A549 treated with CpdA at 1 μM for 4 hours (cell line): Measurements from ENCODE around the gene GALNT5. TPM values are rescaled to one million over a fixed set of nuclear protein-coding genes. Genes with fewer than 3 reads are reported as not detected.

Experiments used
- total RNA-seq: library from RNA; stranded (reverse); fragments of 200-300 nt; extraction: Qiagen RNA extraction; gene quantifications from 5 replicates; pipeline ENCODE4 v1.2.3, GENCODE V29; 2022; ENCODE audit warnings: low read depth

The GALNT5 gene, protein sequence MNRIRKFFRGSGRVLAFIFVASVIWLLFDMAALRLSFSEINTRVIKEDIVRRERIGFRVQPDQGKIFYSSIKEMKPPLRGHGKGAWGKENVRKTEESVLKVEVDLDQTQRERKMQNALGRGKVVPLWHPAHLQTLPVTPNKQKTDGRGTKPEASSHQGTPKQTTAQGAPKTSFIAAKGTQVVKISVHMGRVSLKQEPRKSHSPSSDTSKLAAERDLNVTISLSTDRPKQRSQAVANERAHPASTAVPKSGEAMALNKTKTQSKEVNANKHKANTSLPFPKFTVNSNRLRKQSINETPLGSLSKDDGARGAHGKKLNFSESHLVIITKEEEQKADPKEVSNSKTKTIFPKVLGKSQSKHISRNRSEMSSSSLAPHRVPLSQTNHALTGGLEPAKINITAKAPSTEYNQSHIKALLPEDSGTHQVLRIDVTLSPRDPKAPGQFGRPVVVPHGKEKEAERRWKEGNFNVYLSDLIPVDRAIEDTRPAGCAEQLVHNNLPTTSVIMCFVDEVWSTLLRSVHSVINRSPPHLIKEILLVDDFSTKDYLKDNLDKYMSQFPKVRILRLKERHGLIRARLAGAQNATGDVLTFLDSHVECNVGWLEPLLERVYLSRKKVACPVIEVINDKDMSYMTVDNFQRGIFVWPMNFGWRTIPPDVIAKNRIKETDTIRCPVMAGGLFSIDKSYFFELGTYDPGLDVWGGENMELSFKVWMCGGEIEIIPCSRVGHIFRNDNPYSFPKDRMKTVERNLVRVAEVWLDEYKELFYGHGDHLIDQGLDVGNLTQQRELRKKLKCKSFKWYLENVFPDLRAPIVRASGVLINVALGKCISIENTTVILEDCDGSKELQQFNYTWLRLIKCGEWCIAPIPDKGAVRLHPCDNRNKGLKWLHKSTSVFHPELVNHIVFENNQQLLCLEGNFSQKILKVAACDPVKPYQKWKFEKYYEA
- 2.8 to 3.1 TPM (median 2.8 TPM) in 5 replicates for total RNA-seq

DNA sequence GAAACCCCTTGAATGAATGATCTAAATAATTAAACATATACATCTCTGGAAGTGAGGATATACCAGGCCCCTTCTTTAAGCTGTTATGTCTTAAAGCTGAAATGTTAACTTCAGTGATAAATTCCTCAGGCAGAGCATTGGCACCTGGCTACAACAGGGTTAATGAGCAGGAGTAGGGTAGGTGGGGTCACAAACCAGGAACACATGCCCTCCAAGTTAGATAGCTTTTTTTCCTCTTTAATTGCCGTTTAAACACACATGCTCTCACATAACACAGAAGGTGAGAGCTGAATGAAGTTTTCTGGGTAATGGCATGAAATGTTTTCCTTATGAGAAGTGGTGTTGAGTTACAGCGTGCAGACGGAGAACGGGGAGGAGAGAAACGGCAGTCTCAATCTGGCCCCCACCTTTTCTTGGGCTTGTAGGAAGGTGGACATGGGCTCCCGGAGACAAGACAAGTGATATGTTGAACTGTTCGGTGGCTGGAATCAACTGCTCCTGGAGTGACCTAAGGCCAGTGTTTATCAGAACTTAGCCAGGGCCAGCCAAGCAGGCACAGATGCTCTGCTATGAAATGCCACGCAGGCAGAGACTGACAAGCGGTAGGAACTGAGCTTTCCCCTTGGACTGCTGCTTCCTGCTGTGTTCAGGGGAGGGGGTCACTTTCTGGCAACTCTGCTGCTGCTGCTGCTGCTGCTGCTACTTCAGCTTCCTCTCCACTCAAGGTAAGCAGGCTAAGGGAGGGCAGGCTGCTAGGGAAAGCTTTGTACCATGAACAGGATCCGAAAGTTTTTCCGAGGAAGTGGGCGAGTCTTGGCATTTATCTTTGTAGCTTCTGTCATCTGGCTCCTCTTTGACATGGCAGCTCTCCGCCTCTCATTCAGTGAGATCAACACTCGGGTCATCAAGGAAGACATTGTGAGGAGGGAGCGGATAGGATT is at the start of gene GALNT5:
Gene GALNT5, plus strand, starts transcription at position 394 of the 941 bp plus-strand sequence. Its CDS starts 378 bp downstream, at position 772.

DNA sequence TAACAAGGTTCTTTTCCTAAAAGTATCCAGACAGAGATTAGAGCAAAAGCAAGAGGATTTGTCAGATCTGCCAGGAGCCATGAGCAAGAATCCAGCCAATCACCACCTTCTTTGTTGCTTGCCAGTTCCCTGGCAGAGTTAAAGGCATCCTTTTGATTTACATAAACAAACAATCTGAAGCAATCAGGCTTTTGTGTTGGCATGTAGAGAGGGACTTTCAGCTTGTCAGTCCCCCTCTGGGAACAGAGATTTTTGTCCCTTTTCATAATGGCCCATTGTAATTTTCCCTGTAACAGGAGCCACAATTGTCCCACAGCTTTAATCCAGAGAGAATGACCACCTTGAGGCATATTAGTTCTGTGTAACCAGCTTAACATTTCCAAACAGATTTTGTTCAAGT is 68.3 kb downstream of the GALNT5 start, which contains the start of gene ERMN:
Gene ERMN, minus strand, starts transcription at position 39 of the 400 bp plus-strand sequence. CDS start 182 bp downstream, outside the sequence.

Other genes with a start within 250 kb of the GALNT5 start
- gene ERMN, start 68.1 kb downstream of the GALNT5 start, total RNA-seq = not detected in 5 replicates
- gene CYTIP, start 186.4 kb downstream of the GALNT5 start, total RNA-seq = not detected in 5 replicates